ENCODE results near the gene UNC5CL. TPM values are rescaled to one million over a fixed set of nuclear protein-coding genes. Genes with fewer than 3 reads are reported as not detected.
"Not testable (repeated sequence)": the region's sequence is repeated elsewhere in the genome, so short reads cannot be mapped to it uniquely, and the experiment has no call there.

UNC5CL gene
- total and polyA plus RNA-seq, 2 experiments from 2014 or later: 0.87 to 1.2 TPM

GRCh38 chr6:41017663-41018062, 21.4 kb downstream of the UNC5CL start:
- Histone ChIP-seq H4K20me1 (replicated peaks; ENCODE audit: insufficient read depth) (no peaks in the 10 kb centered on the region), H3K27me3 (ENCODE audit: insufficient read depth) (no peaks in the 10 kb centered on the region), H3F3A (replicated peaks; ENCODE audit: low read depth) (no peaks in the 10 kb centered on the region), H2AFZ (no peak overlapping the region), H3K4me2 (no peak overlapping the region), H3K27ac (ENCODE audit: low read depth) (no peak overlapping the region), H3K9me2 (ENCODE audit: insufficient read depth) (no peaks in the 10 kb centered on the region), H3K36me3 (ENCODE audit: insufficient read depth) (no peaks in the 10 kb centered on the region), H3K79me2 (replicated peaks; ENCODE audit: insufficient read depth) (no peaks in the 10 kb centered on the region), H3K4me3 (no peak overlapping the region), H3K4me1 (ENCODE audit: insufficient read depth) (no peaks in the 10 kb centered on the region)
- DNase-seq (ENCODE audit: low spot score) (no peak), ATAC-seq (no peak)
- H3K27me3 Mint-ChIP-seq (ENCODE audit: insufficient read depth, low read depth, poor library complexity): no peaks in the 10 kb centered on the region
- no peak overlapping the region for H3K27ac Mint-ChIP-seq
- no peak for TF ChIP-seq ETS1 (IDR thresholded peaks at IDR 0.05)
- no peak for TF ChIP-seq ZNF331 (CRISPR knock-in tag; IDR thresholded peaks at IDR 0.05; ENCODE audit: low read depth)
- no peak for TF ChIP-seq NANOG (IDR thresholded peaks at IDR 0.05; ENCODE audit: borderline replicate concordance)
- no peak for TF ChIP-seq CTCF (conservative IDR thresholded peaks at IDR 0.05; ENCODE audit: low read depth in 2 of 2)
- no peak for TF ChIP-seq CREB1 (CRISPR knock-in tag; IDR thresholded peaks at IDR 0.05; ENCODE audit: low read depth)
- no peak for TF ChIP-seq ZNF462 (CRISPR knock-in tag; IDR thresholded peaks at IDR 0.05)
- no peak for TF ChIP-seq ZNF114 (CRISPR knock-in tag; IDR thresholded peaks at IDR 0.05)
- no peak for TF ChIP-seq STAT1 (IDR thresholded peaks at IDR 0.05; ENCODE audit: unreplicated experiment)
- TF ChIP-seq EZH2phosphoT487 (IDR thresholded peaks at IDR 0.05; ENCODE audit: unreplicated experiment): no peak
- TF ChIP-seq REST (IDR thresholded peaks at IDR 0.05; ENCODE audit: unreplicated experiment): no peak
- no peak overlapping the region for H3K4me3 Mint-ChIP-seq
- no peaks in the 10 kb centered on the region; the same call in 2 of the 3 replicates for H3K9me3 Mint-ChIP-seq
- H3K4me1 Mint-ChIP-seq: no peaks in the 10 kb centered on the region; the same call in 2 of the 3 replicates
- H3K36me3 Mint-ChIP-seq (ENCODE audit: low read depth): no peaks in the 10 kb centered on the region

- not testable (repeated sequence) for H3K36me3 ChIP-seq (ENCODE audit: insufficient read depth); H3F3A ChIP-seq (replicated peaks; ENCODE audit: low read depth); H3K9me3 Mint-ChIP-seq; H3K27me3 ChIP-seq (ENCODE audit: insufficient read depth); DNase-seq (ENCODE audit: low spot score); H3K27ac Mint-ChIP-seq; ATAC-seq; H3K4me3 ChIP-seq; H3K27me3 Mint-ChIP-seq (ENCODE audit: insufficient read depth, low read depth, poor library complexity); H3K4me1 Mint-ChIP-seq; H2AFZ ChIP-seq; H4K20me1 ChIP-seq (replicated peaks; ENCODE audit: insufficient read depth); H3K79me2 ChIP-seq (replicated peaks; ENCODE audit: insufficient read depth); H3K36me3 Mint-ChIP-seq (ENCODE audit: low read depth); H3K27ac ChIP-seq (ENCODE audit: low read depth); H3K9me2 ChIP-seq (ENCODE audit: insufficient read depth); H3K4me1 ChIP-seq (ENCODE audit: insufficient read depth); H3K4me2 ChIP-seq; H3K4me3 Mint-ChIP-seq
These were observed 23.2 kb downstream of the UNC5CL start for GRCh38 chr6:41015860-41016259.

Measured in GM23338 (cell line).